ENCODE measurements around the gene ACOT12.
"Not testable (repeated sequence)": the region's sequence is repeated elsewhere in the genome, so short reads cannot be mapped to it uniquely, and the experiment has no call there.

ACOT12 gene

DNA sequence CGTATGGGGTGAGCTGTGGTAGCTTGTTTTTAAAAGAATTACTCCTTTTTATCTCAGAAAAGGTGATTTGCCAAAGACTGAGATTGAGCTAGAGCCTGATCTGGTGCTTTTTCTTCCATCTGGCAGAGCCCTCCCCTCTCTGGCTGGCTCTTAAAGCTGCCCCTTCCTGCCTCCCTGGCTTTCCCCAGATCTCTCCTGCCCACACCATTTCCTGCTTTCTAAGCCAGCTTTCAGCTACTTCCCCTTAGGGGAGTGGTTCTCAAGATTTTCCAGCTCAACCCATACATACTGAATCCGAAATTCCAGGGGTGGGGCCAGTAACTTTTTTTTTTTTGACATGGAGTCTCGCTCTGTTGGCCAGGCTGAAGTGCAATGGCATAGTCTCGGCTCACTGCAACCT lies 4.8 kb upstream of the ACOT12 start:
- no peak for DNase-seq

DNA sequence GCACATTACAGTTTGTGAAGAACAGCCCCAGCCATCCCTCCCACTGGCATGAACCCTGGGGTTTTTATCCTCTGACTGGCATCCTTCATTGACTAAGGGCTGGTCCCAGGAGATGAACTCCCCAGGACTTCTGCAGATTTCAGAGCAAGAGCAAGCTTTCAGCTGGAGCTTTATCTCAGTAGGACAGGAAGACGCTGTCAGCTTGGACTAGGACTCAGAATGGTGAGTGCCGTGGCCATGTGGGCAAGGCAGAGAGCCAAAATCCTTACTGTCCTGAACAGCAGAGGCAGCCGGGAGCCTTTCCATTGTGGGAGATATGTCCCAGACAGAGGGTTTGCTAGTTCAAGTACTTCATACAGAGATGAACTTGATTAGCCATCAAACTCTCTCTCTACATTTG lies 3.2 kb upstream of the ACOT12 start:
- DNase-seq, result no peak

DNA sequence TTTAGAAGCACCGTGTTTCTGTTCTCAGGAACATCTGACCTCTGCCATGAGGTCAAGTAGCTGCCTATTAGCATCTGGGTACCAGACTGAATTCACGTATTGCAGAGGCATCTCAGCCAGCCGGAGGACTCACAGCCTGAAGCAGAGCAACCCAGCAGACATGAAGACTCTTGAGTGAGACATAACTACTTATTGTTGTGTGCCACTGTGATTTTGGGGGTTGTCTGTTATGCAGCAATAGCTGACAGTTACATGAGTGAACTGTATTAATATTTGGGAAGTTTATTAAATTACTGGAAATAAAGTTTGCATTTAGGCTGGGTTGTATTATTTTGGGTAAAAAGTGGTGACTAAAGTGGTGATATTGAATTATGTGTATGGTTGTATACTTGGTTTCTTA lies 1.3 kb upstream of the ACOT12 start:
- no peak for DNase-seq

DNA sequence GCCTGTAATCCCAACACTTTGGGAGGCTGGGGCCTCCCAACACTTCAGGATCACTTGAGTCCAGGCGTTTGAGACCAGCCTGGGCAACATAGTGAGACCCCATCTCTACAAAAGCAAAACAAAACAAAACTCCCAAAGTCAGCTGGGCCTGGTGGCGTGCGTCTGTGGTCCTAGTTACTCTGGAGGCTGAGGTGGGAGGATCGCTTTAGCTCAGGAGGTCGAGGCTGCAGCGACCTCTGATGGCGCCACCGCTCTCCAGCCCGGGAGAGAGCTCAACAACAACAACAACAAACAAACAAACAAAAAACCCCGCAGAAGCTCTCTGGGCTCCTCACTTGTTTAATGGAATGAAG lies 528 bp downstream of the ACOT12 start:
- no peak for DNase-seq

DNA sequence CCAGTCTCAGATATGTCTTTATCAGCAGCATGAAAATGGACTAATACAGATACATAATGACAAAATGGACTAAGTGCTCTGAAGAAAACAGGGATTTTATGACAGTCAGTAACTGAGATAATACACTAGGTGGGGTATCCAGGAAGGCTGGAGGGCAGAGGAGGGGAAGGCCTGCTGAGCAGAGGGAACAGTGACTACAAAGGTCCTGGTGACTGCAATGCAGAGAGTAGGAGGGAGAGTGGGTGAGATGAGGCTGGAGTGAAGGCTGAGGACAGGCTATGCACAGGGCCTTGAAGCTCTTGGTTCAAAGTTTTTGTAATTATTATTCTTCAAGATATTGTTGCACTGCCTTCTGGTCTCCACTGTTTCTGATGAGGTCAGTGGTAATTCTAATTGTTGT lies 4.9 kb downstream of the ACOT12 start:
- no peak for DNase-seq

DNA sequence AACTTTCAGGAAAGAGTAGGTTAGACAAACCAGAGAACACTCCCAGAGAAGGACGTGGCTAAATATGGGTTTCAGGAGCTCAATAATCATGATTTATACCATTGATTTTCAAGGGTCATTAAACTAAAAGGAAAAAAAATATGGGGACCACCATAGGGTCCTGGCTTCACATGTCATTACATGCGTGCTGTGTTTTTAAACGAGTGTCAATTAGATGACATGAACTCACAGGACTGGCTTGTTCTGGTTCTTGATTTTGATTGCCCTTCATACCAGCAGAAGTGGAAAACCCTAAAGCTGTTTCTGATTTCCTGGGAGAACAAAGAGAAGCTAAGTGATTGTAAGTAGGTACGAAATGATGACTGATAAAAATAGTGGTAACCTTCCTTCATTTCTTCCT lies 5.8 kb downstream of the ACOT12 start:
- no peak for DNase-seq

DNA sequence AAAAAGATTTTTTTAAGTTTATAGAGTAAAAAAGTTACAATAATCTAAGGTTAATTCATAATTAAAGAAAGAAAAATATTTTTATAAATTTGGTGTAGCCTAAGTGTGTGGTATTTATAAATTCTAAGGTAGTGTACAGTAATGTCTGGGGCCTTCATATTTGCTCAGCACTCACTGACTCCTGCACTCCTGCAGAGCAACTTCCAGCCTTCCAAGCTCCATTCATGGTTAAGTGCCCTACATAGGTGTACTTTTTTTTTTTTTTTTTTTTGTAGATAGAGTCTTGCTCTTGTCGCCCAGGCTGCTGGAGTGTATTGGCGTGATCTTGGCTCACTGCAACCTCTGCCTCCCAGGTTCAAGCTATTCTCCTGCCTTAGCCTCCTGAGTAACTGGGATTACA lies 10.1 kb downstream of the ACOT12 start:
- no peak for DNase-seq

DNA sequence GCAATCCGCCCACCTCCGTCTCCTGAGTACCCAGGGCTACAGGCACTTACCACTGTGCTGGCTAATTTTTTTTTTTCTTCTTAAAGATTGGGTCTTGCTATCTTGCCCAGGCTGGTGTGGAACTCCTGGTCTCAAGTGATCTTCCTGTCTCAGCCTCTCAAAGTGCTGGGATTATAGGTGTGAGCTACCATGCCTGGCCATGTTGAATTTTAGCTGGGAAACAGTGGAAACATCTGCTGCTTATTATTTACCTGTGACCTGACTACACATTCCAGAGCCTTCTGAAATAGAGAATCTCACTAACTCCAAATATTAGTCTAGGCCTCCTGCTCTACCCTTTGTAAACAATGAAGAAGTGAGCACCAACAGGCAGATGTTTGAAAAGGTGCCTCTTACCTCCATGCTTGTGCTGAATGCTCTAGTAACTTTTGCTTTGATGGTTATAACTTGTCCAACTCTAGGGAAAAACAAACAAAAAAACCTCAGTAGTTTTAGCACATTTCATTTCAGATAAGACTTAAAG lies 22.5 kb downstream of the ACOT12 start:
- no peak for DNase-seq

DNA sequence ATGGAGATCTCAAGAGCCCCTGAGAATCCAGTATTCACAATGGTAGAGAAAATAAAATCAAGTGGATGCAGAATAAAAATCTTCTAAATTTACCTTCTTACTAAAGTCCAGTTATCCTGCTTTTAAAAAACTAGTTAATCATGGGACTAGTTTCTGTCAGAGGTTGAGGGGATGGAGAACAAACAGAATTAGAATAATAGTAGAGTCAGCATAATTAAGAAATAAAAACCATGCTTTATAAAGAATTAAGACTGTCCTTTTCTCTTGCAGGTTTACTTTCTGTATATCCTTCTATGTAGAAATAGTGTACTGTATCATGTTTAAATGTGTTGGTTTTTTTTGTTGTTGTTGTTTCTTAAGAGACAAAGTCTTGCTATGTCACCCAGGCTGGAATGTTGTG lies 23.0 kb downstream of the ACOT12 start:
- DNase-seq, result no peak

DNA sequence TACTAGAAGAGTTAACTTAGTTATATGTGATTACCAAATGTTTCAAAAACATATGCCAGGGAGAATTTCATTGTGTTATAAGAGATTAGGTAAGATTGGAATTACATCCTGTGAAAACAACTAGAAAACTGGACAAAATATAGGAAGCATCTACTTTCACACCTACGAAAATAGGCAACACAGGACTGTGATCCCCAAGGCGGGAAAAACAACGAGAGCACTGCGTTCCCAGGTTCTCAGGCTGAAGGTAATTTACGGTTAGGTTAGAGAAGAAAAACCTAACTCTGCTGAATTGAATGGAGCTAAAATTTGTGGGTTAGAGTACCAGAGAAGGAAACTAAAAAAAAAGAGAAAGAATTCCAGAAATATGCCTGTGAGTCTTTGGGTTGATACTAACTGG lies 28.4 kb downstream of the ACOT12 start:
- DNase-seq, result no peak

DNA sequence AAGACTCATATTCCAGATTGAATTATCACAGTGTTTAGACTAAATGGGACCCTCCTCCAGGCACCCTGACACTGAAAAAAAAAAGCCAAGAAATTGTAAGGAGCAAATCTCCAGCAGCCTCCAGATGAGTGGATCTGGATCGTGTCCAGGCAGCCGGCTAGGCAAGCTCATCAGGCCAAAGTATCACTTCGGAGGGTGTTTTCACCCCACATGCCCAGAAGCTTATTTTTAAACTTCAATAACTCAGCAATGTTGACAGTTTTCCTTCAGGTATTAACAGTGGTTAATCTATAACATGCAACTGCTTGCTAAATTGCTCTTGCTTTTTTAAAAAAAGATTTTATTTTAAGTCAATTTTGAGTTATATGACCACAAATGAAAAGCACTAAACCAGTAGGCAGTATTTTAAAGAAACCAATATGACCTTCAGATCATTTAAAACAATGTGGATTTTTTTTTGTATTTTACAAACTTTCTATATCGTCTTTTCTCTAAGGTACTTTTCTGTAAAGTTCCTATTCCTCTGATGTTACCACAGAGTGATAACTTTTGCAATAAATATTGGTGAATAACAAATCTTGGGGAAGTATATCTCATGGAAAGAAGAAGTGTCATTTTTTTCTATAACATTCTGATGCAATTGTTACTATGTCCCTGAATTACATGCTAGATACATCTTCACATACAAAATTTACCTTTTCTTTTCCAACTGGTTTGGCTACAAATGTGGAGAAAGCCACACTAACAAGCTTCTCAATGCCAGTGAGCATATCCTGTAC lies 30.7 kb downstream of the ACOT12 start:
- no peak for DNase-seq

DNA sequence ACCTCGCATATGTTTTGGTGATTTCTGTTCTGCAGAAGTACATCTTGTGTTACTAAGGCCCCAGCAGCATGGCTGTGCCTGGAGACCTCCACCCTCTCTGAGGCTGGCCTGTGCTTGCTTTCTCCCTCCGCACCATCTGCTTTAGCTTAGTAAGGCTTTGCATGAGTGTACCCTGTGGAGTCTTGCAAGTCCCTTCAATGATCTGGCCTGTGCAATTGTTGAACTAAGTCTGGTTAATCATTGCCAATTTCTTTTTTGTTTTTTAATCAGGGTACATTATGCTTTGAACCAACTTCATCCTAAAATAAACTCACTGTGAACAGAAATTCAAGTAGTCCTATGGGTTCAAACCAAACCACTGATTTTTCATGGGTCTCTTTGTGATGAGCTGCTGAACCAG lies 32.3 kb downstream of the ACOT12 start:
- no peak for DNase-seq

DNA sequence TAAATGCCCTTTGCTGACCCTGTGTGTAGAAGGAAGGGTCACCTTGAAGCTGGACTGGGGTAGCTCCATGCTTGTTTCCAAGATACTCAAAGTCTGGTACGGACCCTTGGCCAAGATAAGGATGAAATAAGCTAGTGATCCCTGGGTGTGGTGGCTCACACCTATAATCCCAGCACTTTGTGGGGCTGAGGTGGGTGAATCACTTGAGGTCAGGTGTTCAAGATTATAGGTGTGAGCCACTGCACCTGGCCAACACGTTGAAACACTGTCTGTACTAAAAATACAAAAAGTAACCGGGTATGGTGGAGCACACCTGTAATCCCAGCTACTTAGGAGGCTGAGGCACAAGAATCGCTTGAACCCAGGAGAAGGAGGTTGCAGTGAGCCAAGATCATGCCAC lies 33.3 kb downstream of the ACOT12 start:
- no peak for DNase-seq

DNA sequence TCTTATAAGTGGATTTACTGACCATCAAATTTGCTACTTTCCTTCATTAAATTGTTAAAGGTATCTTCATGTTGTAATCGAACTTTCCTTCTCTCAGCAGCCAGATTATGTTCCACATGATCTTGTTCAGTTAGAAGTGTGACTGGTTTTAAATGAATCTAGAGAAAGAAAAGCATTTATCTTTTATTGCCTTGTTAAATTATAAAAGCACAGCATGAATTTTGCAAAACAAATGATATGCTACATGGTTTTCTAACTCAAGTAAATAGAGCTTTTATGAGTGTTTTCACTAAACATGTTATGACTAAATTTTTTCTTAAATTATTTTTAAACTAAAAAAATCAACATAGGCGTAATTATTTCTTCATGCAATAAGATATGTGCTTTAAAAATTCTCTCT lies 34.1 kb downstream of the ACOT12 start:
- no peak for DNase-seq

DNA sequence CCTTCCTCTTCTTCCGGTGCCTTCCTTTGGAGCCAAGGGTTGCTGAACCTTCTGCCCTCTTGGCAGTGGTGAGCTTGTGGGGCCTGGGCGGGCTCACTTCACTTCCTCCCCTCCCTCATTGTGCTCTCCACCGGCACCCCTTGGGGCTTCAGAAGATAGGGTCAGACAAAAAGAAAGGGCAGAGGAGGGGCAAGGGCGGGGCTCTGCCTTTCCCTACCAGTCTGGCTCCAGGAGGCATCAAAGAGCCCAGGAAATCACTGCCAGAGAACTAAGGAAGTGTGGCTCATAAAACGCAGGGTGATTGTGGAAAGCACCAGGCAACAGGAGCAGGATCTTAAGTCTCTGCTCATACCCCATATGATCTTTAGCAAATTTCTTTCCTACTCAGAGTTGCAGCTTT lies 34.8 kb downstream of the ACOT12 start:
- no peak for DNase-seq

DNA sequence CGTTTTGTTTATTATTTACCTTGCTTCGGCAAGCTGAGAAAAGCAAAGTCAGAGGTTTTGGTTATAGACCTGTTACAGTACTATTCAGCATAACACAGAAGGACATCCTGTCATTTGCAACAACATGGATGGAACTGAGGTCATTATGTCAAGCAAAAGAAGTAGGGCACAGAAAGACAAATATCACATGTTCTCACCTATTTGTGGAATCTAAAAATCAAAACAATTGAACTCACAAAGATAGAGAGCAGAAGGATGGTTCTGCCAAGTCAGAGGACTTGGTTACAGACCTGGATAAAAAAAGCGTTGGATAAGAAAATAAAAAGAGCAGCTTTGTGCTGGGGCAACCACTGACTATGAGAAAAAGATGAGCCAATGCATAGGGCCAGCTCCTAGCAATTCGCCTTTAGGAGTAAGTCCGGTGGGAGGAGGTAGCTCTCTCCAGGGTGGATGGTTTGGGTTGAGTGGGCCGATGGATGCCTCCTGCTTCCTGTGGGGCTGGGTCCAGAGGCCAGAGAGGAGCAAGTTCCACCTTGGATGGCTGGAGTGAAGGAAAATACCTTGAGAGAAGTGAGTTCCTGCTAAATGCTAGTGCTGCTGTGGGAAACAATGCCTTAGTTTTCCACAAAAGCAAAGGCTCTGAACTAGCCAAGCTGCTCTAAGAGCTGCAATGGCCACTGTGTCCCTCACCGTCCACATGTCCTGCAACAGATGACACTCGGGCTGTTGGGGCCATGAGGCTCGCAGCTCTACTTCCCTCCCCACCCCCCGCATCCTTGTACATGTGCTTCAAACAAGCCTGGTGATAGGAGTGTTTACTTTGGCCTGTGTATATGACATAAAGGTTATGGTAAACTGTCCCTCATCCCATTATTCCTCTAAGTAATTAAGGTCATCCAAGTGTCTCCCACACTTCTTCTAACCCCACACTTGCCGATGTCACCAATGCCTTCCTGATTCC lies 38.4 kb downstream of the ACOT12 start:
- no peak for DNase-seq

DNA sequence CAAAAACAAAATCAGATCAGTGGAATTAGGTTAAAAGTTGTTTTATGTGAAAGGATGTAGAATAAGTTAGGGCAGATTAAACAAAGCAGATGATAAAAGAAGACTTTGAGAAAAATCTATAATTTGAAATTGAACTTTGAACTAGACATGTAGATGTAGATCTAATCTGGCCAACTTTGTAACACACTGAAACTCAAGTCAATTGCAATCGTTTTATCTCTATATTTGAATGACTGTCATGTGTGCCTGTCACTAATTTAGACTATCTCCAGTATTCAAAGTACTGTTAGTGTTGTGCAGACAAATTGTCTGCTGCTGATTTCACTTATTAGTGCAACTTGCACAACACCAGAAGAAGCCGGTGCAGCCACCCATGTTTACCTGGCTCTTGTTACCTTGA lies 39.8 kb downstream of the ACOT12 start:
- no peak for DNase-seq

DNA sequence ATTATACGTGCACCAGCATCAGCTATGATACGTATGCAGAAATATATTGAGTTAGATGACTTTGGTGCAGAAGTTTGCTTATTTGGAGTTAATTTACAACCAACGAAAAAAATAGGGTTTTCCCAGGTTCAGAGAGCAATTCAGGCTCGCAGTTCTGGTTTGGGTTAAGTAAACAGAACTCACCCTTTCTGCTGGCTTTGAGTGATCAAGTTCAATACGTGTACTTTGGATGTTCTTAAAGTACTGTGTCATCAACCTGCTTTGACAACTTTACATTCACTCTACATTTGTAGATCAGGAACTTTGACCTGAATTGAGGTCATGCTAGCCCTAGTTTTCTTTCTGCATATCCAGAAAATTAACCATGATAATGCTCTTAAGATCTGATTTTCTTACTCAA lies 40.7 kb downstream of the ACOT12 start:
- DNase-seq, result no peak

DNA sequence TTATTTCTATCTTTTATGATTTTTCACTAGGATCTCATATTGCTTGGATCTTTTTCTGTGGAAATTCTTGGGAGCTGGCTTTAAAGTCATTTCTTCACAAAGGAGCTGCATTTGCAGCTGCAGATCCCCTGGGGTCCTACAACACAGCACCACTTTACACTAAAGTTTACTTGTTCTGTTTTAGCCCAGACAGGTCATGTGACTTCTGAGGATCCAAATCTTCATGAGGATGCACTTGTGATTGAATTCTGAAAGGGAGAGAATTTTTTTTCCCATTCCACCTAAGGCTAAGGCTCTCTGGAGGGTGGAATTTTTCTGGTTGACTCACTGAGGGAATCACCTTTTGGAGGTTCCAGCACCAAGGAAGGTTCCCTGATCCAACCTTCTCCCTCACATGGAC lies 43.4 kb downstream of the ACOT12 start:
- no peak for DNase-seq

DNA sequence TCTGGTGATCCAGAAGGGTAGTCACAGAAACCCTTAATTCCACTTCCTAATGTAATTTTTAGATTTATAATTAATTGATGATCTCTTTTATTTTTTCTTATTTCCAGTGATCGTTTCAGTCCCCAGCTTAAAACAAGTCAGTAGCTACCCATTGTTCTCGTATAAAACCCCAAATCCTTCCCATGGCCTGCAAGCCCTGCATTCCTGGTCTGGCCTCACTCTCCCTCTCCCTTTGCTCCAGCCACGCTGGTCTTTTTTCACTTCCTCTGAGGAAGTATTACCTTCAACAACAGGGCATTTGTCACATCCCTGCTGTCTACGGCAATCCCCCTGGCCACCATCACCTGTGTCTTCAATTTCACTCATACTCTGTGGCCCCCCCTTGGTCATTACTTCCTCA lies 44.8 kb downstream of the ACOT12 start:
- no peak for DNase-seq

DNA sequence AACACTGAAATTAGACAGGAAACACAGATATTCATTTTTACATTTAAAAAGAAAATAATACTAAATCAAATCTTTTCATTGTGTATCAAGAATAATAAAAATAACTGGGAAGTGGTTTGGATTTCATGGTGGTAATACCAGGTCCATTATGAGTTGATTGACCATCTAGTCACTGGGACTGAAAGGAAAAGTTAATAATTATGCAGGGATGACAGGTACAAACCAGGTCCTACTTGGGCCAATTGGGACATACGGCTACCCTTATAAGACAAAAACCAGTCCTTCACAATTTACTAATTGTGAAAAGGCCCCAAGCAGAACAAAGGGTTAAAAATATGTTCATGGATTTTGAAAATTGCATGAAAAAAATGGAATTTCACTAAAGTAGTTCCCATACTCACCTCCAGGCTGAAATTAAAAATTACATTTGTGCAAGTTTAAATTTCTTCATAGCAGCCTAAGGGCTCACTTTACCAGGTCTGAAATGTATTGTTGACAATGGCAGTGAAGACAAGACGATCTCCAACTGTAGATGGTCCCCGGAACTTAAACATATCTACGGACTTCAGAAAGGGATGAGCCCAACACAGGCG lies 48.4 kb downstream of the ACOT12 start:
- no peak for DNase-seq

DNA sequence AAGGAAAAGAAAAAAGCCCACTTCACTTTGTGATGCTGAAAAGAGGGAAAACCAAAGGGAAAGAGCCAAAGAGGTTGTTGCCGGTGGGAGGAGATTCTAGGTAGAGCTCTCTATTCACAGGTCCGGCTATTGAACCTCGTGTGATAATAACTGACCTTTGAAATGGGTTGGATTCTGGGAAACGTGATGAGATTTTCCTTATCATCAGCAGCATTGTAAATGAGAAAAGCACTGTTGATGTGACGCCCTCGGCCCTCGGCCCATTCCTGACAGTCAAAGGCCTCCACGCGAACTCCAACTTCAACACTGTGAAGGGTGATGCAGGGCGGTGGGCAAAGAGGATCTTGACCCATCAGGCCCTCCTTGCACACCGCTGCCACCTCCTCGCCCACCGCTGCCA lies 49.2 kb downstream of the ACOT12 start:
- no peak for DNase-seq

DNA sequence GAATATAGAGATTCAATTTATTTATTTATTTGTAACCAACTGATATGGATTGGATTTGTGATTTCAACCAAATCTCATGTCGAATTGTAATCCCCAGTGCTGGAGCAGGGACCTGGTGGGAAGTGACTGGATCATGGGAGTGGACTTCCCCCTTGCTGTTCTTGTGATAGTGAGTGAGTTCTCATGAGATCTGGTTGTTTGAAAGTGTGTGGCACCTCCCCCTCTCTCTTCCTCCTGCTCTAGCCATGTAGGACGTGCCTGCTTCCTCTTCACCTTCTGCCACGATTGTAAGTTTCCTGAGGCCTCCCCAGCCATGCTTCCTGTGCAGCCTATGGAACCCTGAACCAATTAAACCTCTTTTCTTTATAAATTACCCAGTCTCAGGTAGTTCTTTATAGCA lies 55.7 kb downstream of the ACOT12 start:
- DNase-seq, result not testable (repeated sequence)

DNA sequence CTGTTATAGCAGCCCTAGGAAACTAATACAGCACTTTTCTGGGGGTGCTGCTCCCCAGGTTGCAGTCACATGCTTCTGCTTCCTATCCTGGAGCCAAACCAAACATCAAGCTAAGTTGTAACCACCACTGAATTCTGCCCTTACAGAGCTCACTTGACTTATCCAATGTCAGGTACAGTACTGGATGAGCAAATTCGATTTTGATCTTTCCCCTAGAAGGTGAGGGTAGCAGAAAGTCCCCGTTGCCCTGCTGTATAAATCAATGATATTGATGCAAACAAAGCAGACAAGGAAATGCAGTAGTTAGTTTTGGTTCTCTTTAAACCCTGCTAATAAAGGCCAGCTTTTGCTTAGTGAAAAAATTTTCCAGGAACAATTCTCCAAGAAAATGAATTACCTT lies 56.1 kb downstream of the ACOT12 start:
- no peak for DNase-seq
